GM04504 (cell line): ENCODE measurements around the gene GUF1.
A peak's percentile ranks its signal among the peaks of the same experiment; 100 is the strongest.

Experiments used
- DNase-seq: peaks from one replicate; pipeline ENCODE4 v3.0.0-alpha.2; 2012; ENCODE audit warnings: low read depth

Gene GUF1

GRCh38 chr4:44678094-44679041 lies at the start of gene GUF1:
GUF1 (plus strand) TSS chr4:44678420; CDS start chr4:44678623, 203 bp downstream.
- peak; percentile 64 for DNase-seq

- peak; percentile 23 for DNase-seq
Measured at GRCh38 chr4:44629280-44629866, 48.8 kb upstream of the GUF1 start.

GRCh38 chr4:44632089-44632488 lies 46.1 kb upstream of the GUF1 start:
- no peak for DNase-seq

GRCh38 chr4:44632733-44633132 lies 45.5 kb upstream of the GUF1 start:
- no peak for DNase-seq

GRCh38 chr4:44638091-44638490 lies 40.1 kb upstream of the GUF1 start:
- DNase-seq: no peak

- no peak for DNase-seq
Measured at GRCh38 chr4:44646151-44646550, 32.1 kb upstream of the GUF1 start.

GRCh38 chr4:44651425-44651824 lies 26.8 kb upstream of the GUF1 start, which contains the start of gene YIPF7:
YIPF7 (minus strand) TSS chr4:44651625; CDS start chr4:44650100, 1,525 bp downstream.
- no peak for DNase-seq

GRCh38 chr4:44652002-44652401 lies 26.2 kb upstream of the GUF1 start:
- no peak for DNase-seq

GRCh38 chr4:44660396-44660795 lies 17.8 kb upstream of the GUF1 start:
- DNase-seq: no peak

GRCh38 chr4:44661940-44662622 lies 16.1 kb upstream of the GUF1 start:
- DNase-seq: no peak

GRCh38 chr4:44662623-44663005 lies 15.6 kb upstream of the GUF1 start:
- DNase-seq: no peak

GRCh38 chr4:44663539-44664263 lies 14.5 kb upstream of the GUF1 start:
- DNase-seq: no peak

- DNase-seq: no peak
Measured at GRCh38 chr4:44668526-44668925, 9.7 kb upstream of the GUF1 start.

- DNase-seq: no peak
Measured at GRCh38 chr4:44670506-44671199, 7.6 kb upstream of the GUF1 start.

- DNase-seq: no peak
Measured at GRCh38 chr4:44671636-44672035, 6.6 kb upstream of the GUF1 start.

GRCh38 chr4:44674471-44674870 lies 3.7 kb upstream of the GUF1 start:
- DNase-seq: no peak

GRCh38 chr4:44675366-44675765 lies 2.9 kb upstream of the GUF1 start:
- DNase-seq: no peak

GRCh38 chr4:44679060-44679459 lies 840 bp downstream of the GUF1 start:
- DNase-seq: no peak

- no peak for DNase-seq
Measured at GRCh38 chr4:44684648-44685047, 6.4 kb downstream of the GUF1 start.

- no peak for DNase-seq
Measured at GRCh38 chr4:44700427-44700826, 22.2 kb downstream of the GUF1 start.

GRCh38 chr4:44701037-44701436 lies 22.8 kb downstream of the GUF1 start:
- DNase-seq: no peak
